ENCODE data around the gene CABLES2.

Gene CABLES2

GRCh38 chr20:62417981-62418708 lies 11.1 kb upstream of the CABLES2 start:
- no peak for DNase-seq

DNA sequence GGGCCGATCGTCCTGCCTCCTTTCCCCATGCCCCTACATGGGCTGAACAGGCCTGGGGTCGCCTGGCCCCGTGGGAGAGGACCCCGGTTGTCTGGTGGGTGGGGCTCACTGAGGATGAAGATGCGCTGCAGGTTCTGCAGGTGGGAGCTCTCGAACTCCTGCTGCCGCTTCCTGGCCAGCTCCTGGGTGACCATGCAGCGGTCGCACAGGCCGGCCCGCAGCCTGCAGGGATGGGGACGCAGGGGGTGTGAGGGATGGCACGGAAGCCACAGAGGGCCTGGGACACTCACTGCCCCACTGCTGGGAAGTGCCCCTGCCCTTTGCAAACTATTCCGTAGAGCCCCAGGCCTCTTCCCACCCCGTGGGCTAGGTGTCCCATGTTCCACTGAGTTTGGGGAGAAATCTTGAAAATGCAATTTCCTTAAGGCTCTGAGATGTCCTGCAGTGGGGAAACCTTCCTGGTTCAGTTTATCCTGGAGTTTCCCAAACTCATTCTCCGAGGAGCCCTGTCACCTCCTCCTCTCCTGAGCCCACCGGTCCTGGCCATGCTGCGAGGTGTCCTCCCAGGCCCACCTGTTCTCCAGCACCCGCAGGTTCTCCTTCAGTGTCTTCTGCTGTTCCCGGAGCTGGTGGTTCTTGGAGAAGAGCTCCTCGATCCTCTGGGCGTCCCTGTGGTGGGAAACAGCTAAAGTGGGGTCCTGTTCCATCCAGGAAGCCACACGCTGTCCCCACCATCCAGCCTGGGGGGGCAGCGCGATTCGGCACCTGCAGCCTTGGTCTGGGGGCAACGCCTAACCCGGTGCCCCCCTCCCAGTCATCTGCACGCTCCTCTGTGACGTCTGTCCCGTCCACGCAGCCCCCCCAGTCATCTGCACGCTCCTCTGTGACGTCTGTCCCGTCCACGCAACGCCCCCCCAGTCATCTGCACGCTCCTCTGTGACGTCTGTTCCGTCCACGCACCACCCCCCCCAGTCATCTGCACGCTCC lies 9.9 kb upstream of the CABLES2 start:
- DNase-seq: no peak

GRCh38 chr20:62415354-62416111 lies 8.4 kb upstream of the CABLES2 start:
- no peak for DNase-seq

- no peak for DNase-seq
Observed at GRCh38 chr20:62413896-62414481, 6.9 kb upstream of the CABLES2 start.

DNA sequence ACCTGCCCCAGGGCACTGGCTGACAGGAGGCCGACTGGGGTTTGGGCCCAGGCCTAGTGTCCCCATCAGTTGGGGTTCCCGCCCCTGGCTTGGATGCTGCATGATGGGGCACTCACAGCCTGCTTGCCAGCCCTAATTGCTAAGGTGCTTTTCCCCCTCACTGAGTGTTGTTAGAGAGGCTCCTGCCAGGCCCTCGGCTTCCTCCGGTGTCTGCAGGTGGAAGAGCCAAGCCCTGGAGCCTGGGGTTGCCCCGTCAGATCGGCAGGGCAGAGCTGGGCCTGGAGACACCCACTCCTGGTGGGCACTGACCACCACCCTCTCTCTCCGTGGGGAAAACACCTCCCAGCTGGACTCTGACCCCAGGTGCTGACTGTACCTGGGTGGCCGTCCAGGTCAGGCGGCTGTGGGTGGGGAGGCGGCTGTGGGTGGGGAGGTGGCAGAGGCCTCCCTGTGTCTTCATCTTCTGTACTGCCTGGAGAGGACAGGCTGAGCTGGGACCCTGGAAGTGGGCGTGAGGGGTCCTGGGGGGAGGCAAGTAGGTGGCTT lies 6.0 kb upstream of the CABLES2 start:
- DNase-seq: no peak

DNA sequence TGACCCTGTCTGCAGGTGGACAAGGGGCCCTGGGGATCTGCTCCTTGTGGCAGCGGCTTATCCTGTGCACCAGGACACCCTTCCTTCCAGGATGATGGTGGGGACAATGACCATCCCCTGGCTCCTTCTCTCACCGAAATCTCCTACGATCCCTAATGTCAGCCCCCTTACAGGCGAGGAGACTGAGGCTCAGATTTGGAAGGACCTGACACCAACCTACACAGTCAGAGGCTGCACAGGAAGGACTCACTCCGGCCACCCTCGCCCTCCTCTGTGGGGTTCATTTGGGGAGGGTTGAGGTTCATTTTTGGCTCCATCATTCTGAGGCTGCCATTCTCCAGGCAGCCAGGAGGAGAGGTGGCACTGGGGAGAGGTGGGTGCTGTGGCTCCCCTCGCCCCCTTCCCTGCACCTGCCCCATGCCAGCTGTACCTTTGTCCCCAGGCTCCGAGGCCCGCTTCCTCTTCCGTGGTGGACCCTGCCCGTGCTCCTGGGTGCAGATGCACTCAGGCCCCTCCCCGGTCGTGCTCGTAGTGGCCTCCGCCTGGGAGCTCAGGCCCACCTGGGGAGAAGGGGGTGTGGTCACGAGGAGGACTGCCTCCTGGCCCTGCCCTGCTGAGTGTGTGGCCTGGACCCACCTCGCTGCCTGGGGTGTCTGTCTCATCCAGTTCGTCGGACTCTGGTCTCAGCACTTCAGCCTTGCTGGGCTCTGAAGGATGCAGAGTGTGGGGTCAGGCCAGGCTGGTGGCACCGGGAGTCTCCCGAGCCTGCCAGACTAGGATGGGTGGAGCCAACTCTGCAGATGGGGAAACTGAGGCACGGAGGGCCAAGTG lies 5.3 kb upstream of the CABLES2 start:
- no peak for DNase-seq

DNA sequence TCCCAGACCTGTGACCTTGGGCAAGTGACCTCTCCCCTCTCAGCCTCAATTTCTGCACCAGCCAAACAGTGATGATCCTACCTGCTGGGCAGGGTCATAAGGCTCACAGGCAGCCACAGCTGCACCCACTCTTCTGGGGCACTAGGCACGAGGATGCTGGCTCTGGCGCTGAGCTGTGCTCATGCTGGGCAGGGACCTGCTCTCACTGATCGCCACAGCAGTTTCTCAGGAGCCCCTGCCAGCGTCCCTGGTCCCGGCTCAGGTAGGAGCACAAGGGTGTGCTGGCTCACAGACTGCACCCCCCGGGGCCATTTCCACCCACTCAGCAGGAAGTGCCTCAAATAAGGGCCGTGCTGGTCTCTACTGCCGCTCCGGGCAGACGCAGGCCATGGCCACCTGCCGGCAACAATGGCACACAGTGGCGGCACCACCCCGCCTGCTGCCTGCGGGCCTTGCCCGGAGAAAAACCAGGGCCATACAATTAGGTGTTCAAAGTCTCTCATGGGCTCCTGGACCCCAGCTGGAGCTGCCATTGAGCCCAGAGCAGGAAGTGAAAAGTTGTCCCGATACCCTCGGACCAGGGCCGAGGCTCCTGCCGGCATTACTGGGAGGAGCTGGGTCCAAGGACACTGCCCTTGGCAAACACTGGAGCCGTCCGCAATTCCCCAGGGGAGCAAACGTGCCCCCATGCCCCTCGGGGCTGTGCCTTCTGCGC lies 4.6 kb upstream of the CABLES2 start:
- no peak for DNase-seq

DNA sequence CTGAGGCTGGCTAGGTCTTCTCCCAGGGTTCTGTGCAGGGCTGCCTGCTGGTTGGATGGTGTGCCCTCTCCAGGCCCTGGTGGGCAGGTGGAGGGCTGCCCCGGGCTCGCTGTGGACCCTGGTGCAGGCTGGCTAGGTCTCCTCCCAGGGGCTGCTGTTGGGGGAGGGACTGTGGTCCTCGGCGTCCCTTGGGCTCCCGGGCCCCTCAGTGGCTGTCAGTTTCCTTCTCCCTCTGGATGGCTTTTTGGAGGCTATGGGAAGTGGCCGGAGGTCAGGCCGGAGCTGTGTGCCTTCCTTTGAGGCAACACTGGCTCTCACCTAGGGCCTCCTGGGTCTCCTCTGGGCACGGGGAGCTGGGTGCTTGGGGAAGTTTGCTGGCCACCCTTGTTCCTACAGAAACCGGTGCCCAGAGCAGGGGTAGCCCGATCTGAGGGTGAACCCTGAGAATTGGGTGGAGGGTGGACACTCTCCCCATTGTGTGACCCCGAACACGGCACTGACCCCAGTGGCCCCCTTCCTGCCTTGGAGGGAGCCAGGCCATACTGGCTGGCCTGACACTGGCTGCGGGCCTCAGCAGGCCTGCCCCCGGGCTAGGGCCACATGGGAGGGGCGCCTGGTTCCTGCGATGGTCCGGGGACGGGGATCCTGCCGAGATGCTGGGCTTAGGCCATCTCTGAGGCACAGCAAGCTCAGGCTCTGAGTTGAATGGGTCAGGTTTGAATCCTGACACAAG lies 3.8 kb upstream of the CABLES2 start:
- no peak for DNase-seq

DNA sequence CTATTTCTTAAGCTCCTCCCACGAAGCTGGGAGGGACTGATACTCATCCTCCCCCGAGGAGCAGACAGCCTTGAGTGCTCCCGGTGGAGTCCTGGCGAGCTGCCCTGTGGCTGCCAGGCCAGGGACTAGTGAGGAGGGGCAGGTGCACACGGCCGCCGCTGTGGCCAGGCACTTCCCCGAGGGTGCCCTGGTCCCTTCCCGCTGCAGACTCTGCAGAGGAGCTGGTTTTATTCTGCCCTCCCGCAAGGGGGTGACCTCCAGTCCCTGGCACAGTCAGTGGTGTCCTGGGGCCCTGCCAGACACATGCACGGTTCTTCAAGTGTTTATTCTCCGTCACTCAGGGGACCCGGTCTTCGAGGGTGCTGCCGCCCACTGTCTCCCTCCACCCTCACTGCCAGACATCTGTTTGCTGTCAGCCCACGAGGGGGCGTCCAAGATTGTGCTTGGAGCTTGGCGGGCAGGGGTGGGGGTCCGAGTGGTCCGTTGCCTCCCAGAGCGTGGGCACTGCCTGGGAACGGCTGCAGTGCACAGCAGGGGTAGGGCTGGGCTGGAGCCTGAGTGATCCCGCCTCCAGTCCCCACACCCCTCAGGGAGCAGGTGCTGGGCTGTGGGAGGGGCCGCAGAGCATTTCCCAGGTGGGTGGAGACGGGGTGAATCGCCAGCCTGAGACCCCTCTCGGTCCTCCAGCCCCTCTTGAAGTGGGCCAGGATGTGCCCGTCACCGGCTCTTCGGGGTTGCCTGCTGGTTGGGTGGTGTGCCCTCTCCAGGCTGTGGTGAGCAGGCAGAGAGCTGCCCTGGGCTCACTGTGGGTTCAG lies 3.1 kb upstream of the CABLES2 start:
- peak; percentile 81 for DNase-seq

DNA sequence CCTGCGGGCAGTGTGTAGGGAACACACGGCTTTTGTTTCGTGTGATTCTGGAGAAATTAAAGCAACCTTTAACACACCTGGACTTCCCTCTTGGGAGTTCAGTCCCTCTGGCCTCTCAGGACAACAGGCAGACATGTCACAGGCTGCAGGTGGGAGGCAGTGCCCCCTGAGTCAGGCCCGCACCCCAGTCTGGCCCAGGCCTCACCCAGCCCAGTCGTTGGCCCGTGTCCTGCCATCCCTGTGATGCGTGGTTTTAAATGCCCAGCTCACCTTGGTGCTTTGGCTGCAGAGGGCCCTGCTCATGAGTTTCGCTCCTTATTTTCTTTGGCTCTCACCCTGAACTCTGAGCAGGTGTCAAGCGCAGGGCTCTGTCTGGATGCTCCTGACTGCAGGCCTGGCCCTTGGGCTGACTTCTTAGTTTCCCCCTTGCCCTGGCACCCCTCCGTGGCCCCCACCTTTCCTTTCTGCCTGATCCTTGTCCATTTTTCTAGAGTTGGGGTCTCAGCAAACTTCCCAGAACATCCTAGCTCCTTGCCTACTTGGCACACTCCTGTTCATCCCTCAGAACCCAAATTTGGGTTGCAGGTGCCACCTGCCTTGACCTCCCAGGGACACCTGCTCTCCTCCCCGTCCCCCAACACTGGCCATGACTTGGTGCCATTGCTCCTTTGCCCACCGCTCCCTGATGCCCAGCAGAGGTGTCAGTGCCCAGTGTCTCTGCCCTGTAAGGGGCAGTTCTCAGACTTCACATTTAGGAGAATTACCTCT lies 2.2 kb upstream of the CABLES2 start:
- DNase-seq: no peak

DNA sequence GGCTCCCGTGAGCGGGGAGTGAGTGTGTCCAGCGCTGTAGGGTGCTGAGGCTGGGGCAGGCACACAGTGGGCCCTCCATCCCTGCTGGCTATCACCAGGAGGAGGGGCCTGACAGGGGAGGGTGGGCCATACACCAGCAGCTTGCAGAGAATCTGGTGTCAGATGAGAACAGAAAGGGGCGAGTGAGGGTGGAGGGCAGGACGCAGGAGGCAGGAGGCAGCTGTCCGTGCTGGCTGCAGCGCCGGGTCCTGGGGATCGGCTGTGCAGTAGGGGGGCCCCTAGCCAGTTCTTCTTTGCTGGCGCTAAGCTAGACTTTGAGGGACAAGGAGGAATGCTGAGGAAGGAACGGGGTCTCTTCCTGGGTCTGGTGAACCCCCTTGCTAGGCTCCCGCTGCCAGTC lies 1.6 kb upstream of the CABLES2 start:
- DNase-seq: no peak

DNA sequence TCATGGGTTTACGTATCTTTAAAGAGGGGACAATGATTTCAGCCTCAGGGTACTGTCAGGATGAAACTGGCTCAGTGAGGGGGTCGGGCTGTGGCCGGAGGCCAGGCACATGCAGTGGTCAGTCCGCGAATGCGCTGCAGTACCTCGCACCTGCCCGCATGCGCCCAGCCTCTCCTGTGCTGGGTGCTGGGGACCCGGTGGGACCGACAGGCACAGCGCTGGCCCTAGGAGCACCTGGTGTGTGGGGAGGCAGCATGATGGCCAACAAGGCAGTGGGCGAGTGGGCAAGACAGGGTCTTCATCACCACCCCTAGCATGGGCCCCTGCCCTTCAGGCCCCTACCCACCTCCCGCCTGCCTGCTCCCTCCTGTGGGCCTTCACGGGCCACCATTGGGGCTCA lies 970 bp upstream of the CABLES2 start:
- DNase-seq: no peak

GRCh38 chr20:62406635-62407176 lies 379 bp downstream of the CABLES2 start:
- DNase-seq: no peak

DNA sequence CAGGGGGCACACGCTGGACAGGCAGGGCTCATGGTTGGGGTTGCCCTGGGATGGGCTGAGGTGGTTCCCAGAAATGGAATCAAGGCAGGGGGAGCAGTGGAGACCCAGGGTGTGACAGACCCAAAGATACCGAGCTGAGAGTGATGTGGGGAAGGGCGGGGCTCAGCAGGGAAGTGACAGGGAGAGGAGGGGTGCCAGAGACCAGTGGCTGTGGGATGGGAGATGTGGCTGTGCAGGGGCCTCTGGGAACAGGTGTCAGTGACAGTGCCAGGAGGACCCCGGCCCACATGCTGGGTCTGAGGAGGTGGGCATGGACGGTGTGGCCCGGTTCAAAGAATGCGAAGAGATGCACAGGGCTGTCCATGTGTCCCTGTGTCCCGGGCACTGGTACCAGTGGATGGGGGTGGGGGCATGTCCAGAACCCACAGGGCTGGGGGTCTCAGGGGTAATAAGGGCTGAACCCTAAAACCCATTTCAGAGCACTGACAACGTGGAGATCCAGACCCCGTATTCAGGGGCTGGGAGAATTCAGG lies 1.0 kb downstream of the CABLES2 start:
- DNase-seq: no peak

DNA sequence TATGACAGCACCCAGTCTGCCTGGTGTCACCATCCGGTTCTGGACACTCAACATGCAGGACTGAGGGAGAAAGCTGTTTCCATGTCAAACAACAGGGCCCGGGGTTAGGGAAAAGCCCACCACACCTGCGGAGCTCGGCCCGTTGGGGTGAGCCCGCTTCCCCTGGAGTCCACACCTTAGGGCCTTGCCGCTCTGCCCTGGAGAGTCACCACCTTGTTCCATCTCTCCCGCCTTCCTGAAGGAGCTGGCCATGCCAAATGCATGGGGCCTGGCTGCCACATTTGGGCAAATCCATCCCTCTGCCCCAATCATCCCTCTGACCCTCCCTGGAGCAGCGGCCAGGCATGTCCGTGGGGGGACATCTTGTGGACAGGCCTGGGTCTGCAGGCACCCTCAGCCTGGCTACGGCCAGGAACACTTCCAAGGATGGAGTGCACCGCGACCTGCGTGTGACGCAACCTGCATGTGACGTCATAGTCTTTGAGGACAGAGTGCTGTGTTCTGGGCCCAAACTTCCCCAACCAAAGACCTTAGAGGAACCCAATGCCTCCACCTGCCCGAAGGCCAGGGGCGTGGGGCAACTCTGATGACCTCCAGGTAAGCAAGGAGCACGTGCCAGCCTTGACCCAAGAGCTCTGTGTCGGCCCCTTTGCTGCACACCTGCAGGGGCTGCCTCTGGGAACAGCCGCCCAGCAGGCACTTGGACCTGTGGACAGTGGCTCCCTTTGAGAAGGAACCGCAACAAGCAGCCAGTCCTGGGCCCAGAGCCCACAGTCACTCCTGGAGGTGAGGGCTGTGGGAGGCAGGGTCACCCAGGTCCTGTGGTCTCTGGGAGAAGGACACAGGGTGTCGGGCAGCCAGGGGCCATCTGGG lies 1.7 kb downstream of the CABLES2 start:
- DNase-seq: no peak

GRCh38 chr20:62404761-62405107 lies 2.4 kb downstream of the CABLES2 start:
- no peak for DNase-seq

- no peak for DNase-seq
Observed at GRCh38 chr20:62404112-62404665, 2.9 kb downstream of the CABLES2 start.

Data from NCI-H1436 (cell line).